ENCODE results near the gene EIF2S2. TPM values are rescaled to one million over a fixed set of nuclear protein-coding genes. Genes with fewer than 3 reads are reported as not detected.

EIF2S2 gene
- total and polyA plus RNA-seq, 2 experiments from 2014 or later = 124 to 194 TPM

GRCh38 chr20:34093895-34094294, 18.1 kb downstream of the EIF2S2 start (continued):
- TF ChIP-seq CREB1 (CRISPR knock-in tag; IDR thresholded peaks at IDR 0.05; ENCODE audit: low read depth) = no peak
- TF ChIP-seq, protein P1, sequence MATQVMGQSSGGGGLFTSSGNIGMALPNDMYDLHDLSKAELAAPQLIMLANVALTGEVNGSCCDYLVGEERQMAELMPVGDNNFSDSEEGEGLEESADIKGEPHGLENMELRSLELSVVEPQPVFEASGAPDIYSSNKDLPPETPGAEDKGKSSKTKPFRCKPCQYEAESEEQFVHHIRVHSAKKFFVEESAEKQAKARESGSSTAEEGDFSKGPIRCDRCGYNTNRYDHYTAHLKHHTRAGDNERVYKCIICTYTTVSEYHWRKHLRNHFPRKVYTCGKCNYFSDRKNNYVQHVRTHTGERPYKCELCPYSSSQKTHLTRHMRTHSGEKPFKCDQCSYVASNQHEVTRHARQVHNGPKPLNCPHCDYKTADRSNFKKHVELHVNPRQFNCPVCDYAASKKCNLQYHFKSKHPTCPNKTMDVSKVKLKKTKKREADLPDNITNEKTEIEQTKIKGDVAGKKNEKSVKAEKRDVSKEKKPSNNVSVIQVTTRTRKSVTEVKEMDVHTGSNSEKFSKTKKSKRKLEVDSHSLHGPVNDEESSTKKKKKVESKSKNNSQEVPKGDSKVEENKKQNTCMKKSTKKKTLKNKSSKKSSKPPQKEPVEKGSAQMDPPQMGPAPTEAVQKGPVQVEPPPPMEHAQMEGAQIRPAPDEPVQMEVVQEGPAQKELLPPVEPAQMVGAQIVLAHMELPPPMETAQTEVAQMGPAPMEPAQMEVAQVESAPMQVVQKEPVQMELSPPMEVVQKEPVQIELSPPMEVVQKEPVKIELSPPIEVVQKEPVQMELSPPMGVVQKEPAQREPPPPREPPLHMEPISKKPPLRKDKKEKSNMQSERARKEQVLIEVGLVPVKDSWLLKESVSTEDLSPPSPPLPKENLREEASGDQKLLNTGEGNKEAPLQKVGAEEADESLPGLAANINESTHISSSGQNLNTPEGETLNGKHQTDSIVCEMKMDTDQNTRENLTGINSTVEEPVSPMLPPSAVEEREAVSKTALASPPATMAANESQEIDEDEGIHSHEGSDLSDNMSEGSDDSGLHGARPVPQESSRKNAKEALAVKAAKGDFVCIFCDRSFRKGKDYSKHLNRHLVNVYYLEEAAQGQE (IDR thresholded peaks at IDR 0.05; ENCODE audit: unreplicated experiment) = no peak
- TF ChIP-seq EZH2 (IDR thresholded peaks at IDR 0.05; ENCODE audit: low read depth, unreplicated experiment) = no peak
- no peak for TF ChIP-seq CTCF (conservative IDR thresholded peaks at IDR 0.05; ENCODE audit: low read depth in 2 of 2)
- TF ChIP-seq STAT1 (IDR thresholded peaks at IDR 0.05; ENCODE audit: unreplicated experiment) = no peak
- TF ChIP-seq POLR2AphosphoS5 (IDR thresholded peaks at IDR 0.05; ENCODE audit: low read depth) = no peak
- no peak for TF ChIP-seq EZH2phosphoT487 (IDR thresholded peaks at IDR 0.05; ENCODE audit: unreplicated experiment)

GRCh38 chr20:34091637-34092200, 20.3 kb downstream of the EIF2S2 start:
- Histone ChIP-seq H3K27ac (ENCODE audit: low read depth) (no peak overlapping the region), H3F3A (replicated peaks; ENCODE audit: low read depth) (peaks cover 27% of the 10 kb centered on the region), H2AFZ (no peak overlapping the region), H3K4me2 (no peak overlapping the region), H3K36me3 (ENCODE audit: insufficient read depth) (peaks cover 70% of the 10 kb centered on the region), H3K79me2 (replicated peaks; ENCODE audit: insufficient read depth) (peaks cover 12% of the 10 kb centered on the region; the same call in 1 of the 2 replicates), H3K4me3 (no peak overlapping the region), H4K20me1 (replicated peaks; ENCODE audit: insufficient read depth) (peaks cover 50% of the 10 kb centered on the region), H3K27me3 (ENCODE audit: insufficient read depth) (no peaks in the 10 kb centered on the region), H3K4me1 (ENCODE audit: insufficient read depth) (no peaks in the 10 kb centered on the region), H3K9me2 (ENCODE audit: insufficient read depth) (no peaks in the 10 kb centered on the region)
- no peak overlapping the region for H3K27ac Mint-ChIP-seq
- H3K9me3 Mint-ChIP-seq = no peaks in the 10 kb centered on the region
- no peak for DNase-seq (ENCODE audit: low spot score)
- H3K27me3 Mint-ChIP-seq (ENCODE audit: insufficient read depth, low read depth, poor library complexity) = peaks cover 9% of the 10 kb centered on the region
- H3K4me3 Mint-ChIP-seq = no peak overlapping the region
- no peaks in the 10 kb centered on the region for H3K4me1 Mint-ChIP-seq
- no peak for ATAC-seq
- peaks cover 89% of the 10 kb centered on the region for H3K36me3 Mint-ChIP-seq (ENCODE audit: low read depth)
- TF ChIP-seq CTCF (conservative IDR thresholded peaks at IDR 0.05; ENCODE audit: low read depth in 2 of 2) = no peak
- TF ChIP-seq, protein P2, sequence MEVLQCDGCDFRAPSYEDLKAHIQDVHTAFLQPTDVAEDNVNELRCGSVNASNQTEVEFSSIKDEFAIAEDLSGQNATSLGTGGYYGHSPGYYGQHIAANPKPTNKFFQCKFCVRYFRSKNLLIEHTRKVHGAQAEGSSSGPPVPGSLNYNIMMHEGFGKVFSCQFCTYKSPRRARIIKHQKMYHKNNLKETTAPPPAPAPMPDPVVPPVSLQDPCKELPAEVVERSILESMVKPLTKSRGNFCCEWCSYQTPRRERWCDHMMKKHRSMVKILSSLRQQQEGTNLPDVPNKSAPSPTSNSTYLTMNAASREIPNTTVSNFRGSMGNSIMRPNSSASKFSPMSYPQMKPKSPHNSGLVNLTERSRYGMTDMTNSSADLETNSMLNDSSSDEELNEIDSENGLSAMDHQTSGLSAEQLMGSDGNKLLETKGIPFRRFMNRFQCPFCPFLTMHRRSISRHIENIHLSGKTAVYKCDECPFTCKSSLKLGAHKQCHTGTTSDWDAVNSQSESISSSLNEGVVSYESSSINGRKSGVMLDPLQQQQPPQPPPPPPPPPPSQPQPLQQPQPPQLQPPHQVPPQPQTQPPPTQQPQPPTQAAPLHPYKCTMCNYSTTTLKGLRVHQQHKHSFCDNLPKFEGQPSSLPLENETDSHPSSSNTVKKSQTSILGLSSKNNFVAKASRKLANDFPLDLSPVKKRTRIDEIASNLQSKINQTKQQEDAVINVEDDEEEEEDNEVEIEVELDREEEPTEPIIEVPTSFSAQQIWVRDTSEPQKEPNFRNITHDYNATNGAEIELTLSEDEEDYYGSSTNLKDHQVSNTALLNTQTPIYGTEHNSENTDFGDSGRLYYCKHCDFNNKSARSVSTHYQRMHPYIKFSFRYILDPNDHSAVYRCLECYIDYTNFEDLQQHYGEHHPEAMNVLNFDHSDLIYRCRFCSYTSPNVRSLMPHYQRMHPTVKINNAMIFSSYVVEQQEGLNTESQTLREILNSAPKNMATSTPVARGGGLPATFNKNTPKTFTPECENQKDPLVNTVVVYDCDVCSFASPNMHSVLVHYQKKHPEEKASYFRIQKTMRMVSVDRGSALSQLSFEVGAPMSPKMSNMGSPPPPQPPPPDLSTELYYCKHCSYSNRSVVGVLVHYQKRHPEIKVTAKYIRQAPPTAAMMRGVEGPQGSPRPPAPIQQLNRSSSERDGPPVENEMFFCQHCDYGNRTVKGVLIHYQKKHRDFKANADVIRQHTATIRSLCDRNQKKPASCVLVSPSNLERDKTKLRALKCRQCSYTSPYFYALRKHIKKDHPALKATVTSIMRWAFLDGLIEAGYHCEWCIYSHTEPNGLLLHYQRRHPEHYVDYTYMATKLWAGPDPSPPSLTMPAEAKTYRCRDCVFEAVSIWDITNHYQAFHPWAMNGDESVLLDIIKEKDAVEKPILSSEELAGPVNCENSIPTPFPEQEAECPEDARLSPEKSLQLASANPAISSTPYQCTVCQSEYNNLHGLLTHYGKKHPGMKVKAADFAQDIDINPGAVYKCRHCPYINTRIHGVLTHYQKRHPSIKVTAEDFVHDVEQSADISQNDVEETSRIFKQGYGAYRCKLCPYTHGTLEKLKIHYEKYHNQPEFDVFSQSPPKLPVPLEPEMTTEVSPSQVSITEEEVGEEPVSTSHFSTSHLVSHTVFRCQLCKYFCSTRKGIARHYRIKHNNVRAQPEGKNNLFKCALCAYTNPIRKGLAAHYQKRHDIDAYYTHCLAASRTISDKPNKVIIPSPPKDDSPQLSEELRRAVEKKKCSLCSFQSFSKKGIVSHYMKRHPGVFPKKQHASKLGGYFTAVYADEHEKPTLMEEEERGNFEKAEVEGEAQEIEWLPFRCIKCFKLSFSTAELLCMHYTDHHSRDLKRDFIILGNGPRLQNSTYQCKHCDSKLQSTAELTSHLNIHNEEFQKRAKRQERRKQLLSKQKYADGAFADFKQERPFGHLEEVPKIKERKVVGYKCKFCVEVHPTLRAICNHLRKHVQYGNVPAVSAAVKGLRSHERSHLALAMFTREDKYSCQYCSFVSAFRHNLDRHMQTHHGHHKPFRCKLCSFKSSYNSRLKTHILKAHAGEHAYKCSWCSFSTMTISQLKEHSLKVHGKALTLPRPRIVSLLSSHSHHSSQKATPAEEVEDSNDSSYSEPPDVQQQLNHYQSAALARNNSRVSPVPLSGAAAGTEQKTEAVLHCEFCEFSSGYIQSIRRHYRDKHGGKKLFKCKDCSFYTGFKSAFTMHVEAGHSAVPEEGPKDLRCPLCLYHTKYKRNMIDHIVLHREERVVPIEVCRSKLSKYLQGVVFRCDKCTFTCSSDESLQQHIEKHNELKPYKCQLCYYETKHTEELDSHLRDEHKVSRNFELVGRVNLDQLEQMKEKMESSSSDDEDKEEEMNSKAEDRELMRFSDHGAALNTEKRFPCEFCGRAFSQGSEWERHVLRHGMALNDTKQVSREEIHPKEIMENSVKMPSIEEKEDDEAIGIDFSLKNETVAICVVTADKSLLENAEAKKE (CRISPR knock-in tag; IDR thresholded peaks at IDR 0.05) = no peak
- TF ChIP-seq CREB1 (CRISPR knock-in tag; IDR thresholded peaks at IDR 0.05; ENCODE audit: low read depth) = no peak
- no peak for TF ChIP-seq POLR2AphosphoS5 (IDR thresholded peaks at IDR 0.05; ENCODE audit: low read depth)
